K562 (cell line): ENCODE measurements around the gene CLIC3. TPM values are rescaled to one million over a fixed set of nuclear protein-coding genes. Genes with fewer than 3 reads are reported as not detected.

Experiments used
- ATAC-seq: fragments of 200-7000 bp; cut with Tn5 transposase; 3 replicates; pipeline ENCODE4 v1.9.1; 2020; ENCODE audit warnings: moderate library complexity
- BruUV-seq: library from RNA; stranded (reverse); fragments of 400-500 nt; replicated peaks from 2 replicates; lab custom pipeline; 2021; lab: Mats Ljungman, UMichigan
- CTCF ChIA-PET: fragments of 300-600 bp; formaldehyde crosslinking; extraction: SDS; loops from one replicate; lab custom pipeline; 2021; ENCODE audit warnings: low intra/inter-chr PET ratio; lab: Yijun Ruan, JAX
- POLR2A ChIA-PET: fragments of 300-600, 350-650 bp; sonication (Branson Sonifier 250); formaldehyde crosslinking; extraction: SDS; loops from one replicate; lab custom pipeline; 2021; ENCODE audit warnings: antibody characterized with exemption, inconsistent platforms; lab: Yijun Ruan, JAX
- DNase-seq, 4 experiments: peaks; one replicate each; pipeline versions ENCODE4 v3.0.0 to v3.0.0-alpha.2; 2011 to 2018; ENCODE audit warnings: low spot score in 3 of 4, mixed read lengths in 3 of 4; ENCODE audit errors: extremely low read depth in 1 of 4
- FAIRE-seq: peaks from 2 replicates; lab custom pipeline; 2011; peaks lifted over from hg19 to GRCh38; lab: Jason Lieb, UNC
- H2AFZ ChIP-seq: 2 replicates; pipeline ENCODE4 v1.6.0; 2011; ENCODE audit warnings: low read depth, low read length, control low read depth, inconsistent platforms
- H3K27ac ChIP-seq: fragments of 200-600 bp; 3 replicates; pipeline ENCODE4 v1.8.0; 2011; ENCODE audit warnings: low read depth, mild to moderate bottlenecking, control low read depth, inconsistent platforms, low read length, moderate library complexity, mixed read lengths; ENCODE audit errors: extremely low read depth
- H3K27me3 ChIP-seq, 2 experiments: fragments of 300-600 bp in 1 of 2; 2 replicates in 1 of 2; 3 replicates in 1 of 2; pipeline versions ENCODE4 v1.6.0 to v1.8.0; 2011; ENCODE audit warnings: inconsistent platforms in 2 of 2, low read length in 2 of 2, mild to moderate bottlenecking in 1 of 2, mixed read lengths in 1 of 2, moderate library complexity in 1 of 2; ENCODE audit not compliant: control insufficient read depth in 2 of 2, insufficient read depth in 2 of 2
- H3K36me3 ChIP-seq: fragments of 300-600 bp; 3 replicates; pipeline ENCODE4 v1.8.0; 2011; ENCODE audit warnings: mild to moderate bottlenecking, low read length, inconsistent platforms; ENCODE audit not compliant: control insufficient read depth, insufficient read depth
- H3K4me1 ChIP-seq, 2 experiments: fragments of 200-600 bp in 1 of 2; replicated peaks in 1 of 2; 2 replicates in 1 of 2; 3 replicates in 1 of 2; pipeline versions ENCODE4 v1.5.1 to v1.8.0; 2011; ENCODE audit warnings: inconsistent platforms in 2 of 2, low read length in 2 of 2, mild to moderate bottlenecking in 1 of 2, mixed read lengths in 1 of 2, moderate library complexity in 1 of 2; ENCODE audit not compliant: control insufficient read depth in 2 of 2, insufficient read depth in 2 of 2
- H3K4me2 ChIP-seq: 2 replicates; pipeline ENCODE4 v1.6.1; 2011; ENCODE audit warnings: low read length, control low read depth, inconsistent platforms, mixed read lengths; ENCODE audit not compliant: insufficient read depth
- H3K4me3 ChIP-seq: fragments of 200-600 bp; sonication (generic), shearing (Covaris generic); 2 replicates; pipeline ENCODE4 v1.5.1; 2016; ENCODE audit warnings: control low read depth, inconsistent platforms
- H3K79me2 ChIP-seq: fragments of 200-600 bp; 3 replicates; pipeline ENCODE4 v1.8.0; 2011; ENCODE audit warnings: low read length, inconsistent platforms; ENCODE audit not compliant: control insufficient read depth, insufficient read depth
- H3K9ac ChIP-seq, 2 experiments: 2 replicates each; pipeline versions ENCODE4 v1.6.0 to v1.6.1; 2011; ENCODE audit warnings: low read depth in 2 of 2, low read length in 2 of 2, control low read depth in 1 of 2, inconsistent platforms in 1 of 2, mild to moderate bottlenecking in 1 of 2, mixed read lengths in 1 of 2; ENCODE audit not compliant: insufficient read depth in 1 of 2
- H3K9me1 ChIP-seq: one replicate; pipeline ENCODE4 v1.6.0; 2011; ENCODE audit warnings: inconsistent platforms, mild to moderate bottlenecking, low read length, moderate library complexity; ENCODE audit not compliant: control insufficient read depth, insufficient read depth
- H3K9me3 ChIP-seq: replicated peaks from 2 replicates; pipeline ENCODE4 v1.5.1; 2011; ENCODE audit warnings: low read depth, low read length, inconsistent platforms; ENCODE audit not compliant: control insufficient read depth, insufficient read depth
- H4K20me1 ChIP-seq: replicated peaks from 2 replicates; pipeline ENCODE4 v1.6.1; 2011; ENCODE audit warnings: low read length, inconsistent platforms, mixed read lengths; ENCODE audit not compliant: control insufficient read depth, insufficient read depth
- CTCF ChIP-seq, 3 experiments: IDR thresholded peaks in 2 of 3; conservative IDR thresholded peaks in 1 of 3; 2 replicates each; pipeline ENCODE4 v1.5.1; 2011 to 2012; ENCODE audit warnings: low read length in 3 of 3, mild to moderate bottlenecking in 3 of 3, control low read depth in 2 of 3, improper control_type of control experiment in 1 of 3, inconsistent platforms in 1 of 3, low read depth in 1 of 3, mixed read lengths in 1 of 3, moderate library complexity in 1 of 3; ENCODE audit not compliant: insufficient read depth in 2 of 3
- EGR1 ChIP-seq: fragments of 450-650 bp; conservative IDR thresholded peaks from 2 replicates; pipeline ENCODE4 v1.6.1; 2017; ENCODE audit warnings: mild to moderate bottlenecking
- EHMT2 ChIP-seq: fragments of 450-650 bp; IDR thresholded peaks from 2 replicates; pipeline ENCODE4 v1.6.1; 2018; ENCODE audit warnings: antibody characterized with exemption
- KDM1A ChIP-seq, 2 experiments: fragments of 450-650 bp; IDR thresholded peaks; 2 replicates each; pipeline ENCODE4 v1.6.1; 2016; ENCODE audit warnings: mild to moderate bottlenecking in 2 of 2
- PBX2 ChIP-seq, 2 experiments: IDR thresholded peaks in 1 of 2; conservative IDR thresholded peaks in 1 of 2; 2 replicates each; pipeline ENCODE4 v1.6.1; 2016; ENCODE audit warnings: low read depth in 2 of 2, mild to moderate bottlenecking in 1 of 2, missing compliant biosample characterization in 1 of 2, missing genetic modification characterization in 1 of 2, moderate library complexity in 1 of 2
- WGBS: fragments of 100-300 bp; shearing (Covaris generic); methylation state at CpG from one replicate; pipeline ENCODE4 v1.1.6; 2016; ENCODE audit warnings: low coverage, mixed read lengths; ENCODE audit not compliant: insufficient coverage; ENCODE audit errors: missing lambda C conversion rate; 5-methylcytosine and 5-hydroxymethylcytosine counted together
- in situ Hi-C: fragments of 300-500 bp; cut with MboI; formaldehyde crosslinking; loops from 4 replicates; pipeline ENCODE4 v1.15.0; 2018; ENCODE audit warnings: inconsistent platforms, mixed read lengths
- intact Hi-C: fragments of 100-400 bp; cut with micrococcal nuclease; formaldehyde crosslinking; loops from 2 replicates; pipeline ENCODE4 v1.14.2; 2022
- polyA plus RNA-seq, 8 experiments: library from polyadenylated mRNA; depleted of rRNA in 4 of 8; stranded (reverse) in 5 of 8; unstranded in 3 of 8; fragments of >200 nt; fragmentation: Nextera tagmentation in 2 of 8; fragmentation: Illumina TruSeq in 1 of 8; extraction: Ambion mirVana in 2 of 8; extraction: Trizol in 1 of 8; gene quantifications; 2 replicates each; pipeline versions ENCODE4 v1.2.1 to v1.2.3, GENCODE V29; 2011 to 2014; ENCODE audit warnings: inconsistent platforms in 1 of 8, missing spikeins in 1 of 8
- total RNA-seq, 7 experiments: library from RNA; depleted of rRNA in 6 of 7; stranded (reverse); fragments of >200 nt in 6 of 7; fragmentation: Illumina TruSeq in 2 of 7; extraction: Trizol in 2 of 7; gene quantifications; 2 replicates each; pipeline versions ENCODE4 v1.2.1 to v1.2.3, GENCODE V29; 2011 to 2021; ENCODE audit warnings: low replicate concordance in 1 of 7

Gene CLIC3
- total and polyA plus RNA-seq, 9 of the 15 experiments (the other 6 are each of a cell fraction or from before 2014, with no cell fraction given), result 0.27 to 0.29 TPM; not detected in 7

GRCh38 chr9:136956604-136957003 lies 39.8 kb downstream of the CLIC3 start:
- 4% methylated on average over 4 of the region's 4 CpGs for WGBS
- BruUV-seq, result no TSS peak
- in situ Hi-C loops, result no loop called here
- H3K27me3 ChIP-seq, result peaks cover 2 to 7% of the 10 kb centered on the region in 2 experiments; a peak in 3 of 5 replicates
- no peaks in the 10 kb centered on the region for H3K36me3 ChIP-seq
- H3K9me1 ChIP-seq, result no peaks in the 10 kb centered on the region
- peak; percentile 81 for TF ChIP-seq EGR1
- TF ChIP-seq EHMT2, result peak; percentile 84; the same call in 1 of the 2 replicates
- TF ChIP-seq PBX2 (CRISPR knock-in tag; IDR thresholded peaks at IDR 0.05; ENCODE audit: low read depth), result no peak
- peak; percentile 15; the same call in 1 of the 2 replicates for TF ChIP-seq PBX2 (tag; conservative IDR thresholded peaks at IDR 0.05; ENCODE audit: low read depth)
- no peak for TF ChIP-seq CTCF (IDR thresholded peaks at IDR 0.05 in 2 of 3, conservative IDR thresholded peaks at IDR 0.05 in 1 of 3; ENCODE audit: insufficient read depth in 2 of 3, low read depth in 1 of 3, low read length in 3 of 3)
- peak; percentile 27 to 54; a peak in 2 of 4 replicates for TF ChIP-seq KDM1A (IDR thresholded peaks at IDR 0.05)
- CTCF ChIA-PET, result no interaction called here
- intact Hi-C loops, result no loop called here
- POLR2A ChIA-PET, result interaction anchor here (0.7 kb wide), 1 partner anchor 103 kb away, joined by 3 read pairs; no protein-coding TSS in a partner anchor
- no peak for ATAC-seq
- H4K20me1 ChIP-seq, result 0 out of 2 replicates have a peak, but pooled peaks cover 4% of the 10 kb centered on the region
- H3K27ac ChIP-seq, result no peak overlapping the region
- no peaks in the 10 kb centered on the region for H3K79me2 ChIP-seq
- H3K4me2 ChIP-seq, result no peak overlapping the region
- H3K4me3 ChIP-seq, result no peak overlapping the region
- H3K9ac ChIP-seq, result no peak overlapping the region
- no peak for DNase-seq
- H3K9me3 ChIP-seq, result no peaks in the 10 kb centered on the region
- FAIRE-seq, result no peak
- peaks cover 0 to 65% of the 10 kb centered on the region in 2 experiments; a peak in 2 of 5 replicates for H3K4me1 ChIP-seq
- H2AFZ ChIP-seq, result no peak overlapping the region
